Measurements from ENCODE around the gene PPM1L. TPM values are rescaled to one million over a fixed set of nuclear protein-coding genes. Genes with fewer than 3 reads are reported as not detected.

PPM1L gene
- total and polyA plus RNA-seq, 2 experiments from 2014 or later: 1.2 to 12.6 TPM

GRCh38 chr3:161017971-161018370, 261.9 kb downstream of the PPM1L start:
- Histone ChIP-seq H3K36me3 (no peaks in the 10 kb centered on the region), H3K27ac (no peak overlapping the region), H3K4me1 (ENCODE audit: low read depth) (no peaks in the 10 kb centered on the region), H3K9me3 (ENCODE audit: low read depth) (no peaks in the 10 kb centered on the region), H3K27me3 (no peaks in the 10 kb centered on the region), H3K4me3 (no peak overlapping the region)
- no peak for DNase-seq (ENCODE audit: low read depth in 1 of 2, low spot score in 1 of 2)
- no peak for TF ChIP-seq CTCF (IDR thresholded peaks at IDR 0.05; ENCODE audit: low read depth, low read length)

- Histone ChIP-seq H3K27ac (no peak overlapping the region), H3K27me3 (no peaks in the 10 kb centered on the region), H3K4me1 (ENCODE audit: low read depth) (no peaks in the 10 kb centered on the region), H3K36me3 (no peaks in the 10 kb centered on the region), H3K9me3 (ENCODE audit: low read depth) (no peaks in the 10 kb centered on the region), H3K4me3 (no peak overlapping the region)
- TF ChIP-seq CTCF (IDR thresholded peaks at IDR 0.05; ENCODE audit: low read depth, low read length): no peak
- DNase-seq (ENCODE audit: low read depth in 1 of 2, low spot score in 1 of 2): no peak
Observed at GRCh38 chr3:161020256-161020655, 264.2 kb downstream of the PPM1L start.

- Histone ChIP-seq H3K9me3 (ENCODE audit: low read depth) (no peaks in the 10 kb centered on the region), H3K36me3 (no peaks in the 10 kb centered on the region), H3K27me3 (no peaks in the 10 kb centered on the region), H3K4me3 (no peak overlapping the region), H3K27ac (no peak overlapping the region), H3K4me1 (ENCODE audit: low read depth) (no peaks in the 10 kb centered on the region)
- DNase-seq (ENCODE audit: low read depth in 1 of 2, low spot score in 1 of 2): no peak
- TF ChIP-seq CTCF (IDR thresholded peaks at IDR 0.05; ENCODE audit: low read depth, low read length): no peak
Observed at GRCh38 chr3:161025911-161026310, 269.9 kb downstream of the PPM1L start.

GRCh38 chr3:161026612-161027510, 270.8 kb downstream of the PPM1L start:
- no peak overlapping the region for H3K4me3 ChIP-seq
- no peaks in the 10 kb centered on the region for H3K36me3 ChIP-seq
- no peak overlapping the region for H3K27ac ChIP-seq
- H3K27me3 ChIP-seq: no peaks in the 10 kb centered on the region
- DNase-seq (ENCODE audit: low read depth in 1 of 2, low spot score in 1 of 2): no peak
- H3K4me1 ChIP-seq (ENCODE audit: low read depth): no peaks in the 10 kb centered on the region
- no peaks in the 10 kb centered on the region for H3K9me3 ChIP-seq (ENCODE audit: low read depth)
- TF ChIP-seq CTCF (IDR thresholded peaks at IDR 0.05; ENCODE audit: low read depth, low read length): no peak

- no peaks in the 10 kb centered on the region for H3K4me1 ChIP-seq (ENCODE audit: low read depth)
- H3K27me3 ChIP-seq: no peaks in the 10 kb centered on the region
- peak in 1 of 2 donors; percentile 3 for DNase-seq (ENCODE audit: low read depth in 1 of 2, low spot score in 1 of 2)
- H3K27ac ChIP-seq: no peak overlapping the region
- no peaks in the 10 kb centered on the region for H3K9me3 ChIP-seq (ENCODE audit: low read depth)
- no peaks in the 10 kb centered on the region for H3K36me3 ChIP-seq
- no peak for TF ChIP-seq CTCF (IDR thresholded peaks at IDR 0.05; ENCODE audit: low read depth, low read length)
- no peak overlapping the region for H3K4me3 ChIP-seq
Observed at GRCh38 chr3:161028555-161029153, 272.6 kb downstream of the PPM1L start.
